ENCODE results near the gene HOXA3.

GRCh38 chr7:27144781-27145164 is 7.6 kb downstream of the HOXA3 start:
- no peak for TF ChIP-seq POLR2A (IDR thresholded peaks at IDR 0.05; ENCODE audit: low read depth, low read length)
- TF ChIP-seq, protein P1, sequence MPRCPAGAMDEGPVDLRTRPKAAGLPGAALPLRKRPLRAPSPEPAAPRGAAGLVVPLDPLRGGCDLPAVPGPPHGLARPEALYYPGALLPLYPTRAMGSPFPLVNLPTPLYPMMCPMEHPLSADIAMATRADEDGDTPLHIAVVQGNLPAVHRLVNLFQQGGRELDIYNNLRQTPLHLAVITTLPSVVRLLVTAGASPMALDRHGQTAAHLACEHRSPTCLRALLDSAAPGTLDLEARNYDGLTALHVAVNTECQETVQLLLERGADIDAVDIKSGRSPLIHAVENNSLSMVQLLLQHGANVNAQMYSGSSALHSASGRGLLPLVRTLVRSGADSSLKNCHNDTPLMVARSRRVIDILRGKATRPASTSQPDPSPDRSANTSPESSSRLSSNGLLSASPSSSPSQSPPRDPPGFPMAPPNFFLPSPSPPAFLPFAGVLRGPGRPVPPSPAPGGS (IDR thresholded peaks at IDR 0.05; ENCODE audit: borderline replicate concordance, insufficient read depth, low read depth, low read length, poor library complexity, severe bottlenecking), result no peak
- TF ChIP-seq, protein P2, sequence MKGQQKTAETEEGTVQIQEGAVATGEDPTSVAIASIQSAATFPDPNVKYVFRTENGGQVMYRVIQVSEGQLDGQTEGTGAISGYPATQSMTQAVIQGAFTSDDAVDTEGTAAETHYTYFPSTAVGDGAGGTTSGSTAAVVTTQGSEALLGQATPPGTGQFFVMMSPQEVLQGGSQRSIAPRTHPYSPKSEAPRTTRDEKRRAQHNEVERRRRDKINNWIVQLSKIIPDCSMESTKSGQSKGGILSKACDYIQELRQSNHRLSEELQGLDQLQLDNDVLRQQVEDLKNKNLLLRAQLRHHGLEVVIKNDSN (IDR thresholded peaks at IDR 0.05; ENCODE audit: borderline replicate concordance, extremely low read length, insufficient read depth, low read depth, low read length), result no peak

All from GM12878 (cell line).